Right lobe of liver (tissue), 4 donors: ENCODE data around the gene PFKL.

ENCODE experiments used
- CTCF ChIP-seq, 4 donors: fragments of 200-600 bp in 3 of 4; fragments of 450-650 bp in 1 of 4; IDR thresholded peaks; one replicate each; pipeline versions ENCODE4 v1.5.1 to v1.8.0; 2016 to 2022; ENCODE audit warnings: antibody characterized with exemption in 4 of 4, mild to moderate bottlenecking in 2 of 4
- POLR2A ChIP-seq: fragments of 450-650 bp; IDR thresholded peaks from one replicate; pipeline ENCODE4 v1.6.1; 2017; ENCODE audit warnings: antibody characterized with exemption, mild to moderate bottlenecking
- donor health status: DM: no; HTN: no; CAD: no.
- donor health status: DM: no; HTN: no; CAD: no.
- donor health status: DM: no; HTN: yes; CAD: no.

GRCh38 chr21:44259082-44259705, 40.7 kb upstream of the PFKL start:
- no peak for TF ChIP-seq POLR2A
- no peak for TF ChIP-seq CTCF (IDR thresholded peaks at IDR 0.05)
